GM18909 (cell line): ENCODE measurements around the gene FILIP1L.
A peak's percentile ranks its signal among the peaks of the same experiment; 100 is the strongest.

ENCODE experiments used
- ATAC-seq: cut with Tn5 transposase; IDR thresholded peaks from one replicate; pipeline ENCODE4 v1.9.1; 2021; ENCODE audit warnings: mild to moderate bottlenecking; ENCODE audit not compliant: unreplicated experiment, poor library complexity

The FILIP1L gene

DNA sequence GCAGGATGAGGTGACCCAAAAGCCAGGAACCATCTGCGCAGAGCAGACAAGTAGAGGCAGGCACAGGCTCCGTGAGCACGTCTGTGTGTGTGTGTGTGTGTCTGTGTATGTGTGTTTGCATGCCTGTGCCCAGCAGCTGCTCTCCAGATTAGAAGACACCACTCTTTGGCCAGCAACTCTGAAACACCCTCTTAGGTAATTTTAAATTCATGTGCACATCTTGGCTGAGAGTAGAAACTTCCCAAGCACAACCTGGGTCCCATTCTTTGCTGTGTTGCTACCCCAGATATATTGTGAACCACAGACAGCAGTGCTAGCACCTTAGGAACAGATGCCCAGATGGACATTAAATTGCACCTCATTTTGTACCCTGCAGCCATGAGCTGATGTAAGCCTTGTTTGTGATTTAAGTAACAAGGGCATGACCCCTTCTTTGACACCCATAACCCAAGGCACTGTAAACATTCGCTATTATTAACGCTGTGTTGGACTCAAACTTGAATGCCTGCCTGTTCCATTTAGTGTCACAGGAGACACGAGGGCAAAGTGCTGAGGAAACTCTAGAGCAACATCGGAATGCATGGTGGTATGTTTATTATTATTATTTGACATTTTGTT lies at the start of gene FILIP1L:
Gene FILIP1L (minus strand): TSS at position 89 of the 618 bp plus-strand sequence.
- no peak for ATAC-seq

DNA sequence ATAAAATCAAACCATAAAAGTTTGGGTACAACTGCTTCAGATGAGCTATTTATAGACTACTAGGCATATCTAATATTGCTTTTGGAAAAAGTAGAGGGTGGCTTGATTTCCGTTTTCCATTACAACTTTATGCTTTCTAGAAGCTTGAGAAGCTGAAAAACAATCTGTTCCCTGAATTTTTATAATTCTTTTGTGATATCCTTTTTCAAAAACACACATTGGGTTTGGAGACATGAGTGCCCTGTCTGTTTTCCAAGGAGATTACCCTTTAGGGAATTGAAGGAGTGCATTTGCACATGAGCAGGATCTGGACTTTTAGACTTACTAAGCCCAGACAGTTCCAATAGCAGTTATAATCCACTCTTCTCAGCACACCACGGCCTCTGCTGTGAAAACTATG lies 49.5 kb upstream of the FILIP1L start:
- ATAC-seq, result no peak

DNA sequence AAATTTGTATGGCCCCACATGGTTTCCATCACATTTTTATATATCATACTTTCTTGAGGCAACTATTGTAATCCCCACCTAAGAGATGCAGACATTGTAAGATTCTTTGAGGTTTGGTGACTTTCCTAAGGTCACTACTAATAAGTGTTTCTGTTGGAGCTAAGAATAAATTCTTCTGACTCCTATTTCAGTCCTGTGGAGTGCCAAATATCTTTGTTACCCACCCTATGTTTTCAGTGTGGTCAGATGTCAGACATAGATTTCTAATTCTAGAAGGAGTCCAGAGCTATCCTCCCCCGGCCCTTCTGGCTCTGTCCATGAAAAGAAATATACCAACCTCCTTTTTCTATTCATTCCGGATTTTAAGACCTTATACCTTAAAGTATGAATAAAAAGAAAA lies 46.2 kb upstream of the FILIP1L start:
- no peak for ATAC-seq

DNA sequence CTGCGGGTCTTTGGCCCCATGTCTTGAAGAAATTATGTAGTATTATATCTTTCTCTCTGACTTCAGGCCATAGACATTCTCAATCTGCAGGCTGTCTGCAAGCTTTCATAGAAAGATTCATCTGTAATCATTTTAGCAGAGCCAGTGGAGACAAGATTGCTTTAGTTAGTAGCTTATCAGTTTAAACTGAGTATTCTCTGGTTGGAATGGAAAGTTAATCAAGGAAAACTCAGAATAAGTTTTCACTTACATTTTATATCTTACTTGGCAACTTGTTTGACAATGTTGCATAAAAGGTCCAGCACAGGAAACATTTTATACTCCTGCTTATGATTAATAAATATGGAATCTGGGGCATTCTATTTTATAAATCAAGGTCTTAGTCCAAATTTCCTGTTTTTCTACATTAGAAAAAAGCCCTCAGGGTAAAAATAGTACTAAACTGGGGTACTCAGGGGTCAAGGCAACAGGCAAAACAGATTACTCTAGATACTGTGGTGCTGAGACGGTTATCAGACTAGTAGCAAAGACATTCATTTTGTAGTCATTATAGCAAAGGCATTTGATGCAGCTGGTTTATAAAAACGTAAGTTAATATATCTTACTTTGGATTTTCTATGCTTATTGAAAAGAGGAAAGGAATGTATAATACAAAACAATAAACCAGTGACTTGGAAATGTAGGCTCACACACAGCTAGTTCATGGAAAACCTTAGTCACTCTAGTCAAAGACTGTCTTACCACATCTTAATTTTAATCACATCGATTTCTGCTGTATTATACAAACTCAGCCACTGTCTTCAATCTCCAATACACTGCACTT lies 45.2 kb upstream of the FILIP1L start:
- ATAC-seq, result no peak

DNA sequence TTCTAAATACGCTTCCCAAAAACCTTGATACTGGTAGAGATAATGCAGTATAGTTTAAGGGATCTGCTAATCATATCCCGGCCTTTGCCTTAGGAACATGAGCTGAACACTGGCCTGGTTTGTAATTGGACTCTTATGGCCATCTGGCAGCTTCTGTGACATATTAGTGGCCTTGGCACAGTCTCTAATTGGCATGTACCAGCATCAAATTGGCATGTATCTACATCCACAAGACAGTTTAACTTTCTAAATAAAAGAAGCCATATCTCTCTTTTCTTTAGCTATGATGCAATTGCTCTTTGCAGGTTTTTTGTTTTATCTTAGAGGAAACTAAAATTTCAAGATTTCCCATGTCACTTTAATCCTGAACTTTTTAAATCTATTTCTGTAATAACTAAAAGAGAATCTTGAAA lies 44.6 kb upstream of the FILIP1L start:
- ATAC-seq, result no peak

DNA sequence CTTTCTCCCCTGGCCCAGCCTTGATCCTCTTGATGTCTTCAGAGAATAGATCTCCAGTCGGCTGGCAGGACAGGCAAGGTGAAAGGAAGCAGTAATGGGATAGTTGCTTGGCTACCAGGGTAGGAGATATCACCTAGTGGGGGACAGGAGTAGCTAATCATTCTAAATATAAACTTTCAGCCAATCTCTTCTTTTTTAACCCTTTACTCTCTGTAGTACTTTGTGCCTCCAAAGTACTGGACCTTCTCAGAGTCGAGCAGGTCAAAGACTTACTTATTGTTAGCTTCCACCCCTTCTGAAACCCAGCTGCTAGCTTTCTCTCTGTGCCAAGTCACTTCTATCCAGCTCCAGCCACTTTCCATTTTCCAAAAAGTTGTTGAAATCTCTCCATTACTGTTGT lies 43.4 kb upstream of the FILIP1L start:
- ATAC-seq, result no peak

DNA sequence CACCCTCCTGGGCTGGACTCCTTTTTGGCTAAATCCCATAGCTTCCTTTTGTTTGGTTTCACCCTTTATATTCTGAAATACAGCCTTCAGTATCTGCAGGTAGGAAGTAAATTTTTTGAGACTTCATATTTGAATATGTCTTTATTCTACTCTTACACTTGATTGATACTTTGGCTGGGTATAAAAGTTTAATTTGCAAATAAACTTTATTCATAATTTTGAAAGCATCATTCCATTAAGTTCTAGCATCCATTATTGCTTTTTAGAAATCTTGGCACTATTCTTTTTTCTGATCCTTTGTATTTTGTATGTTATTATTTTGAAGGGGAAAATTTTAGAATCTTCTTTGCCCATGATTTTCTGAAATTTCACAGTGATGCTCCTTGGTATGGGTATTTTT lies 41.3 kb upstream of the FILIP1L start:
- no peak for ATAC-seq

DNA sequence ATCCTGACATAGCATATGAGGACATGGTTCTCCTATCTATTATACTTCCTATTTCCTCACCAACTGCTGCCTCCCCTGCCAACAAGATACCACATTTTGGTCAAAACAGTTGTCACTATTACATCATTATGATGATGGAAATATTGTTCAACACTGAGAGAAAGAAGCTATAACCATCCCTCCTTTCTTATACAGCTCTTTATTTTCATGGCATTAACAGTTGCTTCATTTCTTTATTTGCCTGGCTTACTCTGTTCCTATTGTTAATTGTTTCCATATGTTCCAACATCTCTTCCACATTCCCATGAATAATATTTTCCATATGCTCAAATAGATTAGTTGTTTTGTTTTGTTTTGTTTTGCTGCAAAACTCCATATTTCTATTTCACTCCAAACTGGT lies 40.8 kb upstream of the FILIP1L start:
- no peak for ATAC-seq

DNA sequence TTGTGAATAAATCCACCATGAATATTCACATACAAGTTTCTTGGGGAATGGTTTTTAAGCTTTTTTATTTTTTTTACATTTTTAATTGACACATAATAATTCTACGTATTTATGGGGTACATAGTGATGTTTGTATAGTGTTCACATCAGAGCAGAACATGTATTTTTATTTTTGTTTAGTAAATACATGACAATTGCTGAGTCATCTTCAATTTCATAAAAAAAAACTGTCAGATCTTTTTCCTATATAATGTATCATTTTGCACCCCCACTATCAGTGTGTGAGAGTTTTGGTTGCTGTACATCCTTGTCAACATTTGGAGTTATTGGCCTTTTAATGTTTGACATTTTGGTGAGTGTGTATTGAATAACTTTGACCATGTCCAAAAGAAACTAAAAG lies 39.9 kb upstream of the FILIP1L start:
- ATAC-seq, result no peak

DNA sequence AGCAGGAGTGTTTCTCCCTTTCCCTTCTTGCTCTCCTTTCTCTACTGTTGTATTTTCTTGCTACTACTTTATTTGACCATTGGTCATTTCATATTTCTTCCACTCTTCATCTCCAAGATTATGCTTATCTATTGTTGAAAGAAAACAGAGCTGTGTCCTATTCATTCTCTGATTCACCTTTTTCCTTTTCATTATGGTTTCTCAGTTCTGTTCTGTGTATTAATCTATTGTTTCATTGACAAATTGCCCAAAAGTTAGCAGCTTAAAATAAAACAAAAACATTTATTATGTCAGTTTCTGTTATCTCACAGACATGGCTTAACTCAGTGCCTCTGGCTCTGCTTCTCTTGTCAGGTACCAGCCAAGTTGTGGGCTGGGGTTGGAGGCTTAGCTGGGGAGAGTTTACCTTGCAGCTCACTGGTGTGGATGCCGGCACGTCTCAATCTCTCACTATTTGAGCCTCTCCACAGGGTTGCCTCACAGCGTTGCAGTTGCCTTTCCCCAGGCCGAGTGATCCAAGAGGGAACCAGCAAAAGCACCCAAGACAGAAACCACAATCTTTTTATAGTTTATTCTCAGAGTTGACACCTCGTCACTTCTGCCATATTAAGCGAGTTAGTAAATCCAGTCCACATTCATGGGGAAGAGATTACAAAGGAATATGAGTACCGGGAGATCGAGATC lies 36.9 kb upstream of the FILIP1L start:
- no peak for ATAC-seq

DNA sequence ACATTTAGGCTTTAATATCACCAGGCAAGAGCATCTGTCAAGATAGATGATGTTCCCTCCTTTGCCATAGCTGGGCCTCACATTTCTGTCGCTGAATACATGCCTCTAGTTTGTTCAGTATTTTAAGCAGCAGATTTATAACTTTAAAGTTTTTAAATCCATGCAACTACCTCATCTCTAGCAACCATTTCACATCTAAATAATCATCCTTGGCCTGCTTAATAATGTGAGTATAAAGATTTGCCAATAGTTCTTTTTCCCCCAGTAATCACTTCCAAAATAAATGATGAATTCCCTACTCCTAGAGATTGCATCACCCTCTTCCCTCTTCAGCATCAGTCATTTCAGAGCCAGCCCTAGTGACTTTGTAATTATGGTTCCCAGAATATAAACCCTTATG lies 36.2 kb upstream of the FILIP1L start:
- no peak for ATAC-seq

DNA sequence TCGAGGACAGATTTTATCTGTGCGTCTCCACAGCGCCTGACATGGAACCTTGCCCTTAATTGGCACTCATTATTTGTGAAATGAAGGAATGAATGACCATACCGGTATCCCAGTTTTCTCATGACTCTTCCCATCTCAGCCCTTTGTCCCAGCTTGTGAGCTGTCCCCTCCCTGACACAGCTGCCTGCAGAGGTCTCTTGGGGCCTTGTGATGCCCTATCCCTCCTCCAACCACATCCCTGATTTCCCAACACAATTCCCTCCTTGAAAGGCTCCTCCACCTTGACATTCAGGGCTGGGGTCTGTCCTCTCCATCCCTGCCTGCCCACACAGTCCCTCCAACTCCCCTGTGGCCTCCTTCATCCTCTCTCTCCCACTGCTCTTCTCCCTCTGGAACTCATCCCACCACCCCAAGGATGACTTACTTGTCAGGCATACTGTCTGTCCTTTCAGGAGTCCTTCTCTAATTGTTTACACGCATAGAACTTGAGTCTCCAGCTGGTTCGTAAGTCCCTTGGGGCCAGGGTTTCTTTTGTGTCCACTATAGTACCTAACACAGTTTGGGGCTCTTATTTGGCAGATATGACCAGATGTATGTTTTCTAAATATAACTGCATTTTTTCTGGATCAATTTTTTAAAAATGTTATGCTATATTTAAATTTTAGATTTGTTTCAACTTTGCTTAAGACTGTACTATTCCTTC lies 35.6 kb upstream of the FILIP1L start:
- ATAC-seq, result no peak

DNA sequence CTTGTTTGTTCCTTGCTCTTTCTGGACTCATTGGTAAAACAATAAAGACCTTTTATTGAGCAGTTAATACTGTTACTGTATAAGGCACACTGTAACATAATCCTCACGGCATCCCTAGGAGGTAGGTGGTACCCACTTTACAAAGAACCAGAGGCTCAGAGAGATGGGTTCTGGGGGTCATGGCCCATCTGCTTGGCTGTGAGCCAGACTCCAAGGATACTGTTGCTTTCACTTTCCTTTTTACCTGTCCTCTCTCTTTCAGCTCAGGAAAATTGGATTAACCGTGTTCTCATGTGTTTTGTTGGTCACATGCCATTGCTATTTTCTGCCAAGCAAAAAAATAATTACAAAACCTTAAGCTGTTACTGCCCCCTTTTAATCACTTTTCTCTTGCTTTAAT lies 34.8 kb upstream of the FILIP1L start:
- no peak for ATAC-seq

DNA sequence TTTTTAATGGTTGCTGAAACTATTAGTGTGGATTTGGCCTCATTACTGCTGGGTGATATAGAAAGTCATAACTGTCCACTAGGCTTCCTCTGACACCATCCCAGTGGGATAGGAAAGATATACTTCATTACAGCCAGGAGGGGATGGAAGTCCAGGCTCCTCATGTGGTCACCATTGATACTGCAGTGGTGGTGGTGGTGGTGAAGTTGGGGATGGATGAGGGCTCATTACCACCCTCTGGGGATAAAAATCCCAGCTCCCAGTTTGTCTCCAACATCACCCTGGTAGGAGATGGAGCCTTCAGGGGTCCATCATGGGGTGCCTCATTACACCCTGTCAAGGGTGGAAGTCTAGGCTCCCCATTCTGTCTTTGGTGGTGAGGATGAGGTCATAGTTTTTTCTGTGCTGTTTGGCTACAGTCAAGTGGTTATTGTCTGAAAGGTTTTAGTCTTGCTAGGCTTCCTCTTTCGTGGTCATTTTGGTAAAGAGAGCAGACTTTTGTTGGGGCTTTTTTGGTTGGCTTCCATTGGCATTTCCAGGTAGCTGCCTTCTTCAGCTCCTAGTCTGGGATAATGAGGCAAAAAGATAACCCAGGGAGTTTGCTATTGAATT lies 30.1 kb upstream of the FILIP1L start:
- ATAC-seq, result peak; percentile 89

DNA sequence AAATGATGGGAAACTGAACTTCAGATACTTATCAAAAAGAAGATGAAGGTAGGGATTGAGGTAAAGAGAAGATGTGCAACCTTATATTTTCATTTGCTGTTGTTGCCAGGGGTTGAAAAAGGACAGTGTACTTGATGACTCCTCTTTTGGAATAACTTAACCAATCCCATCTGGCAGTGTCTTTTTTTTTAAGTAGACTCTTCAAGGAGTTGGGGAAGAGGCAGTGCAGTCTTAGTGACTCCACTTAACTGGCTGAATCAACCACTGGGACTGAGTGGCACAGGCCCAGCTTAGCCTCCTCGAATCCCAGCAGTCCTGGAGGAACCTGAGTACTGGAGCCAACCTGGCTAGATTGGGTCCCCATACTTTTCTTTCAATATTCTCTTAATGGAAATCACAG lies 27.3 kb upstream of the FILIP1L start:
- ATAC-seq, result no peak

DNA sequence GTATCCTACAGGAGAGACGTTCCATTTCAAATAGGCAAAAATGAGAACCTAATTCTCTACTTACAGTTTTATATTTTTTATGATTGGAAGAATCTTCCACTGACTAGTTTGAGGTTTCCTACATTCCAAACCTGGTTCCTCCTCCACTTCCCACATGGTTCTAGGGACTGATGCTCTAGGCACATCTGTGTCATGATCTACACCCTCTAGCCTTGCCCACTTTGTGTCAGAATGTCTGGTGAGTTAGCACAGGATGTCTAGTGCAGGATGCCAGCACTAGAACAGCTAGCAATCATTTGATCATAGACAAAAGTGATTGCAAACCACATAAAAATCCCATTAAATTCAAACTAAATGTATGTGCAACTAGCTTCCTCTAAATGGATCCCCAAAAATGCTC lies 26.7 kb upstream of the FILIP1L start:
- ATAC-seq, result no peak

DNA sequence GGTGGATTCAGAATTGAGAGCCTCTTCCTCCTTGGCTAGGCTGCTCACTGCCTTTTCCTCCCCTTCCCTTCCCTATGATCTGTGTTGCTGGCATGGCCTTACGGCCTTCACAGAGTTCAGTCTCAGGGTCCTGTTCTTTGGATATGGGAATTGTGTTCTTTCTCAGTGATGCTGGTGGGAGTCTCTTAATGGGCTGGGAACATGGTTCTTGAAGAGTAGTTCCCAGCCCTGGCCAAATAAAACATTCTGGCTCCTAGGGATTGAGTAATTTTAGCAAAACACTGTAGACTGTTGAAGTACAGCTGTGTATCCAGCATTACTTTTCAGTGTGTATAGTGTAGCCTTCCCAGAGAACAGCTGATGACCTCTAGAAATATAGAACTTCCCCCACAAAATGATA lies 22.6 kb upstream of the FILIP1L start:
- no peak for ATAC-seq

DNA sequence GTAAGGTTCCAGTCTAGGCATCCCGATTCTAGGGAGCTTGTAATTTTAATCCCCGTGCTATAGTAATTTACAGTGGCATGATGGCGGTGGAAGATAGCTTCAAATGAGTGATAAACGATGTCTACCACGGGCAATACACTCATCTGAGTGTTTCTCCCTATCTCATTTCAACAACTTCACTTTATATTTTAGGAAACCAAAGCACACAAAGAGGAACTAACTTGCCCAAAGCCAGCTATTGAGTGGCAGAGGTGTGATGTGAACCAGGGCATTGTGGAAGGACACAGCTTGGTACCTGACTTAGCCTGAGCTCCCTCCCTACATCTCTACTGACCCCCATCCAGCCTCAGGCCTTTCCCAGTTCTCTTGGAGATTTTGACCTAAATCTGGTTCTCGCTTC lies 16.9 kb upstream of the FILIP1L start:
- no peak for ATAC-seq

DNA sequence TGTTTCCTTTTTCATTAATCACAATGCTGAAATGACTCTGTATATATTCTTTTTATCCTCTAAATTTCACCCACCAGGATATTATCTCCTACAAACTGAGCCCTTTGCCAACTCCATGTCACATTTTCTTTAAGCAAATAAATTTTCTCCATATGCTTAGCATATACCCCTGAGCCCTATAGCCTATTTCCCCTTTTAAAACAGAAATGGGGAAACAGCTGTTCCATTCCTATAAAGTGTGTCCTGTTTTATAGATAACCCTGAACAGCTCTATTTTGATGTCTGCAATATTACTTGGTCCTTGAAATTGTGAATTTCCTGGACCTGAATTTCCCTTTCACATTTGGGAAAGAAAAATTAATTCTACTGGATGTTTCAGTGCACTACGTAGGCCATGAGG lies 15.6 kb upstream of the FILIP1L start:
- ATAC-seq, result no peak

DNA sequence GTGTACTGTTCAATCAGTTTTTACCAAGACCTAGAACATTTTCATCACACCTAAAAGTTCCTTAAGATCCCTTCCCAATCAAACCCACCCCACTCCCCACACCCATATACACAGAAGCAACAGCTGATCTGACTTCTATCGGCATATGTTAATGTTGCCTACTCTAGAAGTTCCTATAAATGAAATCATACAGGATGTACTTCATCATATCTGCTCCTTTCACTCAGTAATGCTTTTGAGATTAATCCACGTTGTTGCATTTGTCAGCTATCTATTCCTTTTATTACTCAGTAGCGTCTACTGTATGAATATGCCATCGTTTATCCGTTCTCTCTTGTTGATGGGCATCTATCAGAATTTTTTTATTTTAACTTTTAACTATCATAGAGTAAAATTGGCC lies 14.3 kb upstream of the FILIP1L start:
- no peak for ATAC-seq

DNA sequence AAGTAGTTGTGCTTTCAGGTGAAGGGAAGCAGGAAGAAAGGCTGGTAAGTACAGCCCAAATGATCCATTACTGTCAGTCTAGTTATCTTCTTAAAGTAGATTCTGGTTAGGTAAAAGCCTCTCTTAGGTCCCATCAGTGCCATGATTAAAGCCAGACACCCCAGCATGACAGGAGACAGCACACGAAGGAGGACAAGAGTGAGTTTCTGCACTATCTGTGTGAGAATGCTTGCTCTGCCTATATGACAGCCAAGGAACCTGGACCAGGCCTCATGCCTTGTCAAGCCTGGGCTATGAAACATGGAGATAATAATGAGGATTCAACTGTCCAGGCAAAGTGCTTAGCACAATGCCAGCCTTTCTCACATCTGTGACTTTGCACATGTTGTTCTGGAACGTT lies 13.5 kb upstream of the FILIP1L start:
- no peak for ATAC-seq
